ENCODE data around the gene TACC2. TPM values are rescaled to one million over a fixed set of nuclear protein-coding genes. Genes with fewer than 3 reads are reported as not detected.

Gene TACC2
- total and polyA plus RNA-seq, 4 donors, result 43.3 to 309 (median 127) TPM

GRCh38 chr10:122225330-122225729 lies 236.4 kb downstream of the TACC2 start:
- peaks cover 0 to 51% (median 15%) of the 10 kb centered on the region in 4 donors for H3K36me3 ChIP-seq (ENCODE audit: control insufficient read depth in 4 of 4, insufficient read depth in 4 of 4, low read length in 4 of 4)
- no peak overlapping the region for H3K27ac ChIP-seq (ENCODE audit: low read depth in 1 of 2, low read length in 1 of 2)
- no peaks in the 10 kb centered on the region for H3K27me3 ChIP-seq (ENCODE audit: control insufficient read depth in 3 of 3, insufficient read depth in 3 of 3, low read length in 2 of 3)
- DNase-seq (no peak), ATAC-seq (ENCODE audit: insufficient read depth, low FRiP score) (no peak)
- no peaks in the 10 kb centered on the region for H3K9me3 ChIP-seq (ENCODE audit: control insufficient read depth in 4 of 4, insufficient read depth in 3 of 4, low read length in 3 of 4)
- no peaks in the 10 kb centered on the region for H3K4me1 ChIP-seq (ENCODE audit: control insufficient read depth in 5 of 5, insufficient read depth in 5 of 5, low read length in 5 of 5)
- H3K4me3 ChIP-seq, result no peak overlapping the region
- H3K9ac ChIP-seq (ENCODE audit: insufficient read depth in 1 of 2, low read length in 2 of 2), result no peak overlapping the region
- 44 to 69% methylated on average over 9 of the region's 9 CpGs for WGBS, 2 donors
- TF ChIP-seq CTCF (IDR thresholded peaks at IDR 0.05; ENCODE audit: control extremely low read depth, extremely low read depth), result no peak

- 87 to 96% methylated on average over 4 of the region's 4 CpGs for WGBS, 2 donors
- Histone ChIP-seq H3K36me3 (ENCODE audit: control insufficient read depth in 4 of 4, insufficient read depth in 4 of 4, low read length in 4 of 4) (peaks cover 0 to 52% (median 15%) of the 10 kb centered on the region in 4 donors), H3K9me3 (ENCODE audit: control insufficient read depth in 4 of 4, insufficient read depth in 3 of 4, low read length in 3 of 4) (no peaks in the 10 kb centered on the region), H3K9ac (ENCODE audit: insufficient read depth in 1 of 2, low read length in 2 of 2) (no peak overlapping the region), H3K4me3 (no peak overlapping the region), H3K4me1 (ENCODE audit: control insufficient read depth in 5 of 5, insufficient read depth in 5 of 5, low read length in 5 of 5) (peaks cover 0 to 5% (median 0%) of the 10 kb centered on the region in 5 donors), H3K27me3 (ENCODE audit: control insufficient read depth in 3 of 3, insufficient read depth in 3 of 3, low read length in 2 of 3) (no peaks in the 10 kb centered on the region), H3K27ac (ENCODE audit: low read depth in 1 of 2, low read length in 1 of 2) (no peak overlapping the region)
- ATAC-seq (ENCODE audit: insufficient read depth, low FRiP score) (no peak), DNase-seq (no peak)
- TF ChIP-seq CTCF (IDR thresholded peaks at IDR 0.05; ENCODE audit: control extremely low read depth, extremely low read depth), result no peak
Observed at GRCh38 chr10:122227754-122228153, 238.8 kb downstream of the TACC2 start.

- ATAC-seq (ENCODE audit: insufficient read depth, low FRiP score) (no peak), DNase-seq (no peak)
- no peak overlapping the region for H3K4me3 ChIP-seq
- peaks cover 0 to 56% (median 11%) of the 10 kb centered on the region in 4 donors for H3K36me3 ChIP-seq (ENCODE audit: control insufficient read depth in 4 of 4, insufficient read depth in 4 of 4, low read length in 4 of 4)
- H3K27ac ChIP-seq (ENCODE audit: low read depth in 1 of 2, low read length in 1 of 2), result no peak overlapping the region
- no peaks in the 10 kb centered on the region for H3K9me3 ChIP-seq (ENCODE audit: control insufficient read depth in 4 of 4, insufficient read depth in 3 of 4, low read length in 3 of 4)
- WGBS, 2 donors, result 82 to 91% methylated on average over 2 of the region's 2 CpGs
- no peak for TF ChIP-seq CTCF (IDR thresholded peaks at IDR 0.05; ENCODE audit: control extremely low read depth, extremely low read depth)
- H3K27me3 ChIP-seq (ENCODE audit: control insufficient read depth in 3 of 3, insufficient read depth in 3 of 3, low read length in 2 of 3), result no peaks in the 10 kb centered on the region
- peaks cover 0 to 5% (median 0%) of the 10 kb centered on the region in 5 donors for H3K4me1 ChIP-seq (ENCODE audit: control insufficient read depth in 5 of 5, insufficient read depth in 5 of 5, low read length in 5 of 5)
- H3K9ac ChIP-seq (ENCODE audit: insufficient read depth in 1 of 2, low read length in 2 of 2), result no peak overlapping the region
Observed at GRCh38 chr10:122229666-122230065, 240.7 kb downstream of the TACC2 start.

GRCh38 chr10:122230222-122230621 lies 241.3 kb downstream of the TACC2 start:
- Histone ChIP-seq H3K9ac (ENCODE audit: insufficient read depth in 1 of 2, low read length in 2 of 2) (no peak overlapping the region), H3K36me3 (ENCODE audit: control insufficient read depth in 4 of 4, insufficient read depth in 4 of 4, low read length in 4 of 4) (peaks cover 0 to 53% (median 11%) of the 10 kb centered on the region in 4 donors), H3K27me3 (ENCODE audit: control insufficient read depth in 3 of 3, insufficient read depth in 3 of 3, low read length in 2 of 3) (no peaks in the 10 kb centered on the region), H3K27ac (ENCODE audit: low read depth in 1 of 2, low read length in 1 of 2) (no peak overlapping the region), H3K9me3 (ENCODE audit: control insufficient read depth in 4 of 4, insufficient read depth in 3 of 4, low read length in 3 of 4) (no peaks in the 10 kb centered on the region), H3K4me3 (no peak overlapping the region), H3K4me1 (ENCODE audit: control insufficient read depth in 5 of 5, insufficient read depth in 5 of 5, low read length in 5 of 5) (peaks cover 0 to 5% (median 0%) of the 10 kb centered on the region in 5 donors)
- WGBS, 2 donors, result 95 to 97% methylated on average over 19 of the region's 19 CpGs
- DNase-seq (no peak), ATAC-seq (ENCODE audit: insufficient read depth, low FRiP score) (no peak)
- TF ChIP-seq CTCF (IDR thresholded peaks at IDR 0.05; ENCODE audit: control extremely low read depth, extremely low read depth), result no peak

Data from lung (tissue), 12 donors.